ENCODE data around the gene KIF26B.

The KIF26B gene

DNA sequence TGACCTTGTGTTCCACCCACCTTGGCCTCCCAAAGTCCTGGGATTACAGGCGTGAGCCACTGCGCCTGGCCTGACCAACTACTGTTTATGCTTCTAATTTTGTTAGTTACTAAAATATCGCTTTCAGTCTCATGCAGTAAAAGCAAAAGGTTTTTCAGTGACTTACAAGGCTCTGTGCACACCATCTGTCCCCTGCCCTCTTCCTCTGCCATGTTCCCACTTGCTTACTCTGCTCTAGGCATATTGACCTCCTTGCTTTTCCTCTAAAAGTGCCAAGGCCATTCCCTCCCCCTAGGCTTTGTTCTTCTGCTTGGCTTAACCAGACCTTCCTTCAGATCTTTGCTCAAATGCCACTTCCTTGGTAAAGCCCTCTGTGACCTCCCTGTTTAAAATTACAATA lies 276.9 kb downstream of the KIF26B start:
- DNase-seq (ENCODE audit: low read depth): no peak

DNA sequence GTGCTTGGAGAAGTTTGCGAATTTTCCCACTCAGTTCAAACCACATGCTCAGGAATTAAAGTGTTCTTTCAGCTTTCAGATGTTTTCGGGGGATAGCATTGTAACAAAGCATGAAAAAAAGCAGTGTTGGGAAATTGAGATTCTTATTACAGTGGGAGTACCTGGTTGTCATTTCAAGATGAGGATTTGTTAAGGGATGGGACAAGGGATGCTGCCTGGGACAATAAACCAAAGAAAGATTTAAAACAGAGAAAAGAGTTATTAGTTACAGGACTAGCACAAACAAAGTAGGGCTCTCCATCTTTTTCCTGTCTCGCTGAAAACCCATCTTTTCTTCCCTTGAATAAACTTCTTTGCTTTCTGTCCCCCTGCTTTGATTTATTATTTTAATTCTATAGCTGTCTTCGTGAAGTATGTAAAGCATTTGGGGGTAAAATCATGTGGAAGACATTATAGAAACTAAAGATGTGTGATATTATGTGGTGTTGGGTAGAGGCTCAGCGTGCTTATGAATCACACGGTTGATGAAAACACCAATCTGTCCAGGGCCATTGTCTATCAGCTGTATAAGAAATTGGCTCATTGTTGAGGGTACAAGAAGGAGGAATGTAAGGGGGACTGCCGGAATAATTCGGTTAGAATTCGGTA lies 277.6 kb downstream of the KIF26B start:
- DNase-seq (ENCODE audit: low read depth): no peak

- DNase-seq (ENCODE audit: low read depth): no peak
Observed at GRCh38 chr1:245433561-245433960, 278.8 kb downstream of the KIF26B start.

GRCh38 chr1:245434280-245434679 lies 279.5 kb downstream of the KIF26B start:
- no peak for DNase-seq (ENCODE audit: low read depth)

- no peak for DNase-seq (ENCODE audit: low read depth)
Observed at GRCh38 chr1:245436407-245436806, 281.6 kb downstream of the KIF26B start.

DNA sequence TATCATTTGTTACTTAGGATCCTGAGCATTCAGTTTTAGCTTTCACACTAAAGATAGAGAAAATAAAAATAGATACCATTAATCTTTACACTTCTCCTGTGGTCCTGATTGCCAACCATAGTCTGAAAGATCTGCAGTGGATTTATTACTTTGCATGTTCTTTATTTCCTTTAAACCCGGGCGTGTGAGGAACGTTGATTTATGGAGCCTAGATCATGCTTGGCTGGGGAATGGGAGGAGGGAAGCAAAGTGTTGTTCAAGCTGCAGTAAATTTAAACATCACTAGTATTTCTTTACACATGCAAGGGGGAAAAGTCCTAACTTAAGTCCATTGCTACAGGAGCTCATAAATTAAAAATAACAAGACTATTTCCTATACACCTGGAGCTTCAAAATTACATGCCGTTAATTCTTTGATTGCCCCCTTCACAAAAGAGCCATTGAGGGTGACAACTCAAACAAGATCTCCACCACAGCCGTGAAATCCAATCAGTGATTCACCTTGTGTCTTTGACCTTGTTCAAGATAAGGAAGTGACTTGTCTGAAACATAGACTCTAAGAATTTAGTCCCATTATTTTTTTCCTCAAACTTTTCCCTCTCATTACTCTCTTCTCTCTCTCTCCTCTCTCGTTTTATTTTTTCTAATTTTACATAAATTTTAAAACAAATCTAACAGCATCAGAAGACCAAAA lies 282.7 kb downstream of the KIF26B start:
- no peak for DNase-seq (ENCODE audit: low read depth)

GRCh38 chr1:245440922-245441321 lies 286.1 kb downstream of the KIF26B start:
- no peak for DNase-seq (ENCODE audit: low read depth)

DNA sequence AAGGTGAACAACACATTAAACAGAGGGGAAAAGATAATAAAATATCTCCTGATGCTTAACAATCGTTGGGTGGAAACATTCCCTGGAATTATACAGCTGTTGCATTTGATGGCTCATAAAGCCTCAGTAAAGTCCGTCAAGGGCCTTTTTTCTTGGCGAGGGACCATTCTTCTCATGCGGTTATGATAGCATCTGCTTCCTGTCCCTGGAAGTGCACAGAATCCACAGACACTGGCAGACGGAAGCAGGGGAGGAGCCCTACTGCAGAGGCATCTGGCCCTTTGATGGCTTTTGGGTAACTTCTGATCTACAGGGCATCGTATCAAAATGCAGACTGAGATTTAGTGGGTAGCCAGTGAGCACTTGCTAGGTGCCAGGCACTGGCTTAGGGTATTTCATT lies 286.9 kb downstream of the KIF26B start:
- DNase-seq (ENCODE audit: low read depth): no peak

DNA sequence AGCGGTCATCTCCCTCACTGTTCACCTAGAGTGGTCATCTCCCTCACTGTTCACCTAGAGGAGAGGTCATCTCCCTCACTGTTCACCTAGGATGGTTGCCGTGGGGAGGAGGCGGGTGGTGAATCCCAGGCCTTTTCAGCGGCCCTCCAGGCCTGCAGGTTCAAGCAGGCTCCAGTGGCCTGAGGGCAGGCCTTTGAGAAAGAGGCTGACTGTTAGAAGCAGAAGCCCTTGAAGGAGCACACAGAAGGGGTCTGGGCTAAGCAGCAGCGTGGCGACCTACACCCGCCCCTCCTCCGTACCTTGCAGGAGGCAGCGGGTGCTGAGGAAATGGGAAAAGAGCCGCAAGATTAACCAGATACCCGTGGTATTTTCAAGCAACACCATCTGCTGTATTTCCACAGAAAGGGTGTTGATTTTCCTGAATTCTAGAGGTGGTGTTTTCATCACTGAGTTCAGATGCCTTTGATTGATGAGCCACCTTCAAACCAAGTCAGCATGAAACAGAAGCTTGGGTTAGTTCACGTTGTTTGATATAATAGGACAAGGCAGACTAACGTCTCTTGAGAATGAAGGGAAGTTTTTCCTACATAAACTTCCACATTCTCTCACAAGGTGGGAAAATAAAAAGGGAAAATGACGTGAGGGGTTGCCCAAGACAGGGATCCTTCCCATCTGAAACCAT lies 289.5 kb downstream of the KIF26B start:
- DNase-seq (ENCODE audit: low read depth): no peak

DNA sequence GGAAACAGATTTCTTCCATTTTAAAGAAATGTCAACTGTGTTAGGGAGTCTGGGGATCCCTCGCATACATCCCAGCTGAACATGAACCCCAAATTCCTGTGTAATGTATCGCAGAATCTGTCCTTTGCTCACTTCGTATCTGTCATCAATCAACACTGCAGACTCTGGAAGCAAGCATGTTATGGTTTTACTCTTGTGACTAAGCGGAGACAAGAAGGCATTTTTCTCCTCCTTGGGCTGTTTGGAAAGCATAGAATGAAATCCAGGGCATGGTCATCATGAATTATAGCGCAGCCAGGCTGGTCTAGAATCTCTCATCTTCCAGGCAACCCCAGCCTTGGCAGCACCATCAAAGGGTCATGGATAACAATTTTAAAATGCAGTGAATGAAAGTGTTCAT lies 290.2 kb downstream of the KIF26B start:
- DNase-seq (ENCODE audit: low read depth): no peak

- DNase-seq (ENCODE audit: low read depth): no peak
Observed at GRCh38 chr1:245448531-245448930, 293.7 kb downstream of the KIF26B start.

DNA sequence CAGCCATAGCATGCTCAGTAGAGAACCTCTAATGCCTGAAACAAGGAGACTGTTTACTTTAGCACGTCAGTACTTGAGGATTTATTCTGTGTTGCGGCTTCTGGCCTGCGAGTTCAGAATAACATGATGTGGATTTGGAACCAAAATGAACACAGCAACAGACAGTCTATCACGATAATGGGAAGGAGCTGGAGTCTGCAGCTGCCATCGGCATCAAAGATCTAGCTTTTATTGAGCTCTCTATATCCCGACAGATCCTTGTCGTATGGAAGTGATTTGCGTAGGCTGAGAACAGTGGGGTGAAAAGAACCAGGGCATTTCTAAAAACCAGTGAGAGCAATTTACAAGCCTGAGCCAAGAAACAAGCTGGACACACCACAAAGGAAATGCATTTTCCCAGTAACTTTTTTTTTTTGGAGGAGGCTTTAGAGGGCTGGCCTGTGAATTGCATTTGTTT lies 294.2 kb downstream of the KIF26B start:
- DNase-seq (ENCODE audit: low read depth): no peak

DNA sequence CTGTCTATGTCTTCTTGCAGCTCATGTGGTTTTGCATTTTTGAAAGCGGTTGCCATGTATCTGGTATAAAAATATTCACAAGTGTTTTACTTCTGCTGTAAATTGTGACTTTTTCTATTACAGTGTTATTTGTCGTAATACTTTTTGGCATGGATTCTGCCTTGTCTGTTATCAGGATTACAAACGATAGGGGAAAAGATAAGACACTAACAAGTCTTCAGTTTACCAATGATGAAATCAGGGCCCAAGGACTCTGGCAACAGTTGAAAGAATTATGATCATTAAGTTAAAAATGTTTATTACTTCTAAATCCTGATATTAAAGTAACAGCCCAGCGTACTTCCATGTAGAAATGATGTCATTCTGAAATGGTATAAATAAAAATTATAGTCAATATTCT lies 298.8 kb downstream of the KIF26B start:
- no peak for DNase-seq (ENCODE audit: low read depth)

DNA sequence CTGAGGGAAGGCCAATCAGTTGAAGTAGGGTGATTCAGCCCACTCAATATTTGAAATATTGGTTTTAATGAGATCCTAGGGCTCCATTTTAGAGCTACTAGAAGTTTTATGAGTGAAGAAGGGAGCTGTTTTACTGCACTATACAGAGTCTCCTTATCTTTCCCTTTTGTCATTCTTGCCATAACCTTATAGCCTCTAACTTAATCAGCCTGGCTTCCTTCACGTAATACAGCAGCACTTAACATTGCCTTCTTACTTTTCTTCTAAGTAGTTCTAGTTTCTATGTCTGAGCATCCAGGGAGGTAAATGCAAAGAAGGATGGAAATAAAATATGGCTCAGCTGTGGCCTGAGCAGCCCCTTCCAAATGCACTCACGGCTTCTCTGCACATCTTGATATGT lies 299.3 kb downstream of the KIF26B start:
- DNase-seq (ENCODE audit: low read depth): no peak

- no peak for DNase-seq (ENCODE audit: low read depth)
Observed at GRCh38 chr1:245457562-245457961, 302.8 kb downstream of the KIF26B start.

GRCh38 chr1:245458234-245458633 lies 303.4 kb downstream of the KIF26B start:
- no peak for DNase-seq (ENCODE audit: low read depth)

DNA sequence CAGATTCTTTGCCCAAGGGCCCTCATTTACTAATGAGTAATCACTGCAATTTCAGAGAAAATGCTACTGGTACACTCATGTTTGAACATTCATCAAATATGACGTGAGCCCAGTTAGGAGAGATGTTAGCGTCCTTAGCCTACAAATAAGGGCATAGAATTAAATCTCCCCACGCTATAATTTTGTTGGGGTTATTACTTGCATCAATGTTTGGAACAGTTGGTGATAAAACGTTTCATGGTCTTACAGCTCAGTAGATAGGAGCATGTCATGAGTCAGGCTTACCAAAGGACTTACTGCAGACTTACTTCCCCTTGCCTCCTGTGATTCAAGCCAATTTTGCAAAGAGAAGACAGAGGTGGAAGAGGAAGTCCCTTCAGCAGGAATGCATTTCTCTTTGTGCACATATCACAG lies 304.0 kb downstream of the KIF26B start:
- no peak for DNase-seq (ENCODE audit: low read depth)

GRCh38 chr1:245459621-245460020 lies 304.8 kb downstream of the KIF26B start:
- DNase-seq (ENCODE audit: low read depth): no peak

DNA sequence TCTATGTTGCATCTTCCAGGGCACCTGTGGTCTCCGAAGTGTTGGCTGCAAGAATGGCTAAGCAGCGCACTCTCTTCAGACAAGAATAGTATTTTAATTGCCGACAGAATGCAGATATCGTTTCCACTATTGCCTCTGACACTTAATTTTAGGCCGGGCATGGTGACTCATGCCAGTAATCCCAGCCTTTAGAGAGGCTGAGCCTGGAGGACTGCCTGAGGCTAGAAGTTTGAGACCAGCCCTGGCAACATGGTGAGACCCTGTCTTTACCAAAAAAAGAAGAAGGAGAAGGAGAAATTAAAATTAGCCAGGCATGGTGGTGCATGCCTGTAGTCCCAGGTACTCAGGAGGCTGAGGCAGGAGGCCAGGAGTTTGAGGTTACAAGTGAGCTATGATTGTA lies 306.9 kb downstream of the KIF26B start:
- no peak for DNase-seq (ENCODE audit: low read depth)

DNA sequence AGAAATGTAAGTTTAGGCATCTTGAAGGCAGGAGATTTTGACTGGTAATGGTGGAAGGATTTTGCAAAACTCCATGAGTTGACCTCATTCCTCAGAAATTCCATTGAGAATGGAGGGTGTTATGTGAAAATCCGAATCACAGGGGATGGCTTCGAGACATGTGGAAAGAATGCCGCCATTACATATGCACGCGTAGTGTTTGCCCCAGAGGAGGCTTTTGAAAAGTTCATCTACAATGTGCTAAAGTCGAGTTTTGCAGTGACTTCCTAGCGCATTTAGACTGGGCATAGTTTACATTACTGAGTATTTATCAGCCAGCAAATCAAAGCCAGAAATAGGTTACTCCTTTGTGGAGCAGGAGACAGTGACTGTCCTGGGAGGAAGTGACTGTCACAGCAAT lies 307.4 kb downstream of the KIF26B start:
- DNase-seq (ENCODE audit: low read depth): no peak

DNA sequence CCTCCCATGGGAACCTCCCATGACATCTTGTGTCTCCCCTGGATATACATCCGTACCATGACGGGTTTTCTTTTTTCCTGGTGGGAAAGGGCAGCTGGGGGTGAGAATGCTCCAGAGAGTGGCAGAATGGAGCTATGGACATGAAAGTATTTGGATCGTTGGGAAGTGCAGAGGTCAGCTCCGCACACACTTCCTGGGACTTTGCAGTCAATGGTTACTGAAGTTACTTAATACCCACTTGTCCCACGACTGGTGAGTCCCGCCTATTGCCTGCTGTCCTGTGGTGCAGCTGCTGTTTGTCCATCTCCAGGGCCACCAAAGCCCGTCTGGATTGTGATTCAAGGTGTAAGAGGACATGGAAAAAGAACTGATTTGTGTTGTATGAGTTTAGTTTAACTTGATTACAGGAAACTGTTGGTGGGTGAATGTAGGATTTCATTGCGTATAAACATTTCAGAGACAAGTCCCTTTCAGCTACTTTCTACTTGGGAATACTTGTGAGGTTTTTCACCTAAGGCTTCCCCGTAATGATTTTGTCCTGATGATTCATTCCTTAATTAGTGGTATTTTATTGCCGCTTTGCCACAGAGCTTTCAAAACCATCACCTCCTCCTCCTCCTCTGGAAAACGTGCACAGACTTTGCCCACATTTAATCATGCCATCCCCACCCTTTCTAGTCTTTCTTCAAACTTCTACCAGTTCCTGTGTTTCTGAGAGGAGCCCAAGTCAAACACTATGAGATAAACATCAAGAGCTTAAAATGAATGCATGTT lies 308.8 kb downstream of the KIF26B start:
- no peak for DNase-seq (ENCODE audit: low read depth)

DNA sequence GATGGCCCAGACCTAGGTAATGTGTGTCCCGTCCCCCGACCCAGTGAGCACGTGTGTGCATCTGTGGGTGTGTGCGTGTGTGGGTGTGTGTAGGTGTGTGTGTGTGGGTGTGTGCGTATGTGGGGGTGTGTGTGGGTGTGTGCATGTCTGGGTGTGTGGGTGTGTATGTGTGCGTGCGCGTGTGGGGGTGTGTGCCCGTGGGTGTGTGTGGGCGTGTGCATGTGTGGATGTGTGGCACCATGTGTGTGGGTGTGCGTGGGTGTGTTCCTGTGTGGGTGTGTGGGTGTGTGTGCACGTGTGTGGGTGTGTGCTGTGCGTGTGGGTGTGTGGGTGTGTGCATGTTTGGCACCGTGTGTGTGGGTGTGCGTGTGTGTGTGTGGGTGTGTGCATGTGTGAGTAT lies 309.5 kb downstream of the KIF26B start:
- no peak for DNase-seq (ENCODE audit: low read depth)

DNA sequence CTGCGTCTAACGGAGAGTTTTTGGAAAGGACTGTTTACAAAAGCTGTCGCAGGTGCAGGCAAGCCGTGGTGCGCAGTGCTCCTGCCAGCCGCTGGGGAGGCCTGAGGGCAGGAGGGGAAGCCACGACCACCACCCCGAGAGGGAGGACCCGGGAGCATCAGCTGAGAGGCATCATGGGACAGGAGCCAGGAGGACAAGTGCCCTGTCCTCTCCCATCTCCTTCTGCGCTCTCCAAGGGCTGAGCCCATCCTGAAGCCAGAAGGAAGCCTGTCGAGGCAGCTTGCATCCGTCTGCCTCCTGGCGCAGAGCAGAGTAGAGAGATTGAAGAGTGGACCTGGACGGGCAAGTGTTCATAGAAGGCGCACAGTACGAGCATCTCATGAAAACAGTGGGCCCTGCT lies 310.9 kb downstream of the KIF26B start:
- no peak for DNase-seq (ENCODE audit: low read depth)
